Stimulated activated naive CD8-positive, alpha-beta T cell treated with anti-CD3 and anti-CD28 coated beads, Interleukin-15, Interleukin-2, amounts not matched to agents 100 ng/mL and 50 ng/mL, for 24 hours (primary cell): ENCODE results near the gene PLPP6.
"Not testable (repeated sequence)": the region's sequence is repeated elsewhere in the genome, so short reads cannot be mapped to it uniquely, and the experiment has no call there.

Experiments
- H3K27ac Mint-ChIP-seq: one replicate; pipeline ENCODE4 v1.8.0; 2021; ENCODE audit warnings: mild to moderate bottlenecking, mixed read lengths
- H3K27me3 Mint-ChIP-seq: one replicate; pipeline ENCODE4 v1.8.0; 2021; ENCODE audit warnings: mixed read lengths
- H3K36me3 Mint-ChIP-seq: one replicate; pipeline ENCODE4 v1.8.0; 2021; ENCODE audit warnings: low read depth, mixed read lengths
- H3K4me1 Mint-ChIP-seq: one replicate; pipeline ENCODE4 v1.8.0; 2021; ENCODE audit warnings: low read depth, mixed read lengths
- H3K4me3 Mint-ChIP-seq: one replicate; pipeline ENCODE4 v1.8.0; 2021; ENCODE audit warnings: mild to moderate bottlenecking, mixed read lengths
- H3K9me3 Mint-ChIP-seq: one replicate; pipeline ENCODE4 v1.8.0; 2021; ENCODE audit warnings: mixed read lengths

The PLPP6 gene

DNA sequence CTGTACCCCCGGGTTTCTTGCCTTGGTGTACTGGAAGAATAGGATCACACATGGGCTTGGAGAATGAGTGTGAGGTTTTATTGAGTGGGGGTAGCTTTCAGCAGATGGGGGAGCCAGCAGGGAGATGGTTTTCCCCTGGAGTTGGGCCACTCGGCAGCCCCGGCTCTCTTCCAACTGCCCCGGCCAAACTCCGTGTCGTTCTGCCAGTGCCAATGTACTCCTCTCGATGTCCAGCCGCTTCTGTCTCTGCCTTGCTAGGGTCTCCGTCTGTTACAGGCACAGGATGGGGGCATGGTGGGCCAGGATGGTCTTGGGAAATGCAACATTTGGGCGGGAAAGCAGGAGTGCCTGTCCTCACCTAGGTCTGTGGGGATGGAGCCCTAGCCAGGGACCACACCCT, 7.6 kb upstream of the PLPP6 start:
- H3K9me3 Mint-ChIP-seq = no peaks in the 10 kb centered on the region
- H3K36me3 Mint-ChIP-seq = no peaks in the 10 kb centered on the region
- peaks cover 1% of the 10 kb centered on the region for H3K27me3 Mint-ChIP-seq
- H3K4me3 Mint-ChIP-seq = no peak overlapping the region
- peaks cover 7% of the 10 kb centered on the region for H3K4me1 Mint-ChIP-seq
- H3K27ac Mint-ChIP-seq = no peak overlapping the region

DNA sequence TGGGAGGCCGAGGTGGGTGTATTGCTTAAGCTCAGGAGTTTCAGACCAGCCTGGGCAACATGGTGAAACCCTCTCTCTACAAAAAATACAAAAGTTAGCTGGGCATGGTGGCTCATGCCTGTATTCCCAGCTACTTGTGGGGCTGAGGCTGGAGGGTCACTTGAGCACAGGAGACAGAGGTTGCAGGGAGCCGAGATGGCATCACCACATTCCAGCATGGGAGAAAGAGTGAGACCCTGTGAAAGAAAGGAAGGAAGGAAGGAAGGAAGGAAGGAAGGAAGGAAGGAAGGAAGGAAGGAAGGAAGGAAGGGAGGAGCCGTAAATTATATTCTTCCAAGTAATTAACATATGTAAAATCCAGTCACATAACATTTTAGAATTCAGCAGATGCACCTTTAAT, 5.9 kb upstream of the PLPP6 start:
- H3K36me3 Mint-ChIP-seq, H3K9me3 Mint-ChIP-seq, H3K4me1 Mint-ChIP-seq, H3K27me3 Mint-ChIP-seq, H3K4me3 Mint-ChIP-seq: not testable (repeated sequence)
- H3K27ac Mint-ChIP-seq = peak overlapping the region; percentile 52

DNA sequence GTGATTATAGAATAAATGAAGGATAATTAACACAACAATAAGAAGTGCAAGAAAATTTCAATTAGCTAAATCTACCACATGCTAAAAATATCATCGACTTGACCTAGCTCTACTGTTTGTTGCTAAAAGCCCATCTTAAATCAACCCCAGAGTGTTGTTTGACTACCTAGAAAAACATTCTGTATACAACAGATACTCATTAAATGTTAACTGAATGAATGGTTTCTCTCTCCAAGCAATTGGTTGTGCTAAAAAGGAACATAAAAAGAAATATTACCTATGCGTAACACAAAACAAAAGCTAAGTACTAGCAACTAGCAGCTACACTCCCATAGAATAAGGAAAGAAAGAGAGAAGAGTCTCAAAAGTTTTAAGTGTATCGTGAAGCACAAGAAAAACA, 5.5 kb upstream of the PLPP6 start:
- peaks cover 11% of the 10 kb centered on the region for H3K4me1 Mint-ChIP-seq
- H3K27ac Mint-ChIP-seq = no peak overlapping the region
- H3K9me3 Mint-ChIP-seq = no peaks in the 10 kb centered on the region
- no peaks in the 10 kb centered on the region for H3K27me3 Mint-ChIP-seq
- H3K4me3 Mint-ChIP-seq = no peak overlapping the region
- no peaks in the 10 kb centered on the region for H3K36me3 Mint-ChIP-seq

DNA sequence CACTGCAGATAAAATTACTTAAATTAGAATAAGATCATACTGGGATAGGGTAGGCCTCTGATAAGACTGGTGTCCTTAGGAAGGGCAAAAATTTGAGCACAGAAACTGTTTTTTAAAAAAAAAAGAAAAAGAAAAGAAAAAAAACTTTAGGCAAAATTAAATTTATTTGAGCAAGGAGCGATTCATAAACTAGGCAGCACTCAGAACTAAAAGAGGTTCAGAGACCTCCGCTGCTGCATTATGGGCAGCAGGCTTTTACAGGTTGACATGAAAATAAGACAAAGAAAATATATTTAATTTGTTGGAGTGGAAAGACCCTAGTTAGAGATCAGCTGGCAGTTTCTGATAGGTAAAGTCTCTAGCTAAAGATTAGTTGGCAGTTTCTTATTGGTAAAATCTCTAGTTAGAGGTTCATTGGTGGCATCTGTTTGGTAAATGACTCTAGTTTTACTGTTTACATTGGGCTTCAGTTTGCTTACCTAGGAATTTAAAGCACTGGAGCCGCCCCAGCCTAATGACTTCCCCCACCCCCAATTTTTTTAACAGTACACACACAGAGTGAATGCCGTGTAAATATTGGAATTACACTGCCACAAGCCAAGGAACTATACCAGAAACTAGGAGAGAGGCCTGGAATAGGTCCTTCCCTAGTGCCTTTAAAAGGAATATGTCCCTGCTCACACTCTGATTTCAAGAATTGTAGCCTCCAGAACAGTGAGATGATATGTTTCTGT, 4.5 kb upstream of the PLPP6 start:
- H3K9me3 Mint-ChIP-seq = no peaks in the 10 kb centered on the region
- no peaks in the 10 kb centered on the region for H3K27me3 Mint-ChIP-seq
- peaks cover 17% of the 10 kb centered on the region for H3K4me1 Mint-ChIP-seq
- H3K4me3 Mint-ChIP-seq = no peak overlapping the region
- no peaks in the 10 kb centered on the region for H3K36me3 Mint-ChIP-seq
- no peak overlapping the region for H3K27ac Mint-ChIP-seq

DNA sequence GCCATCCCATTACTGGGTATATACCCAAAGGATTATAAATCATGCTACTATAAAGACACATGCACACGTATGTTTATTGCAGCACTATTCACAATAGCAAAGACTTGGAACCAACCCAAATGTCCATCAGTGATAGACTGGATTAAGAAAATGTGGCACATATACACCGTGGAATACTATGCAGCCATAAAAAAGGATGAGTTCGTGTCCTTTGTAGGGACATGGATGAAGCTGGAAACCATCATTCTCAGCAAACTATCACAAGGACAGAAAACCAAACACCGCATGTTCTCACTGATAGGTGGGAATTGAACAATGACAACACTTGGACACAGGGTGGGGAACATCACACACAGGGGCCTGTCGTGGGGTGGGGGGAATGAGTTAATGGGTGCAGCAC, 1.4 kb upstream of the PLPP6 start:
- H3K27ac Mint-ChIP-seq = not testable (repeated sequence)

DNA sequence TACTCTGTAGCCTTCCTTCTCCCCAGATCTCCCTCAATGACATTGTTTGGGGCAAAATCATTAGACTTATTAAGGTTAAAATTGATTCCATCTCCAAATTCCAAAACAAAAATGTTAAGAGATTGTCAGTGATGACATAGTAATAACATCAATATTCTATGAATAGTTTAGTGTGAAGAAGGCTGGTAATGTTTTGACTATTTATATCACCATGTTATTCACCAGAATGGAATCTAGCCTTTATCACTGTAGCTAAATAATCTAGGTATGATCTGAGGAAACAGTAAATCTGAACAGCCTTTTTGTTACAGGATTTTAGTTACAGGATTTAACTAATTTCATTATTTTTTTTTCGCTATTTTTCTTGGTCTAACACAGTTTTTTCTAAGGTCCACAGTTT, 929 bp upstream of the PLPP6 start:
- no peaks in the 10 kb centered on the region for H3K9me3 Mint-ChIP-seq
- H3K36me3 Mint-ChIP-seq = no peaks in the 10 kb centered on the region
- H3K4me1 Mint-ChIP-seq = peaks cover 44% of the 10 kb centered on the region
- H3K4me3 Mint-ChIP-seq = peak overlapping the region; percentile 91
- H3K27ac Mint-ChIP-seq = no peak overlapping the region
- no peaks in the 10 kb centered on the region for H3K27me3 Mint-ChIP-seq

More for the DNA sequence above, 1.4 kb upstream of the PLPP6 start:
- peaks cover 39% of the 10 kb centered on the region for H3K4me1 Mint-ChIP-seq
- H3K36me3 Mint-ChIP-seq, H3K4me3 Mint-ChIP-seq, H3K27me3 Mint-ChIP-seq, H3K9me3 Mint-ChIP-seq: not testable (repeated sequence)

DNA sequence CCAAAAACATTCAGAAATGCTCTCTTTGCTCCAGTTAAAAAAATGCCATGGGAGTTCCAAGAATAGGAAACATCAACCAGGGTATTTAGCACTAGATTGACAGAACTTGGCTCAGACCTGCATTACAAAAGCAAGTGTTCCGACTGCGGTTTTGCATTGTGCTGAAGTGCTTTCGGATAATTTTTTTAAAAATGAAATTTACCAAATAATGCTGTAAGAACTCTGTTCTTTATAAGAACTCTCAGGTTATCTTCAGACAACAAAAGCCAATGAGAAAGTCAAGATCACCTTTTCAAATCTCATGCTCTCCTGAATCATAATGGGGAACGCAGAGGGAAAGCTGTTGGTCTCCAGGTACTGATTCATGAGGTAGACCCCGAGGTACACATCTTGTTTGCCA, 483 bp upstream of the PLPP6 start:
- H3K4me3 Mint-ChIP-seq = peak overlapping the region; percentile 91
- H3K9me3 Mint-ChIP-seq = no peaks in the 10 kb centered on the region
- H3K27ac Mint-ChIP-seq = peak overlapping the region; percentile 86
- no peaks in the 10 kb centered on the region for H3K36me3 Mint-ChIP-seq
- H3K4me1 Mint-ChIP-seq = peaks cover 49% of the 10 kb centered on the region
- H3K27me3 Mint-ChIP-seq = no peaks in the 10 kb centered on the region

DNA sequence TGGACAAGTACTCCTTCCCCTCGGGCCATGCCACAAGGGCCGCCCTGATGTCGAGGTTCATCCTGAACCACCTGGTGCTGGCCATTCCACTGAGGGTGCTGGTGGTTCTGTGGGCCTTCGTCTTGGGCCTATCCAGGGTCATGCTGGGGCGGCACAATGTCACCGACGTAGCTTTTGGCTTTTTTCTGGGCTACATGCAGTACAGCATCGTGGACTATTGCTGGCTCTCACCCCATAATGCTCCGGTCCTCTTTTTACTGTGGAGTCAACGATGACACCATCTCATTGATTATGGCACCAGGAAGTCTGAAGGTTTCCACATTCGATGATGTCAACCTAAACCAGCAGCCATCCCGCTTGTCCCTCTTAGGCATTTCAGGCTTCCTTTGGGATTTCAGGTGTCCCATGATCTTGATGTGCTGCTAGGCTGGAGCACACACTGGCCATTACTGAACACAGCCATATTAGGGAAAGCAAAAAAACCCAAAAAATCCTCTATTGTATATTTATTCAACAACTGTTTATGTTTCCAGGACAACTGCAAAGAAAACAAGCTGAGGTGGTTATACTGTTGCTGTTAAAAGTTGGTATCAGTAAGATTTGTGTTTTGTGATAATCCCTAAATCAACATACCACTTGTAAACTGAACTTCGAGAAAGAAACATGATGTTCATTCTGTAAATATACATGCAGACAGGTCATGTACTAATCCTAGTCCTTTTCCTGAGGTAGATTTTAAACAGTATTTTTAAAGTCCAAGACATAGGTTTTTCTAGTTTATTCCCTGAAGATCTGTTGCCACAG, 1.1 kb downstream of the PLPP6 start:
- H3K4me3 Mint-ChIP-seq = peak overlapping the region; percentile 91
- no peaks in the 10 kb centered on the region for H3K36me3 Mint-ChIP-seq
- no peaks in the 10 kb centered on the region for H3K9me3 Mint-ChIP-seq
- no peaks in the 10 kb centered on the region for H3K27me3 Mint-ChIP-seq
- H3K27ac Mint-ChIP-seq = peak overlapping the region; percentile 69
- H3K4me1 Mint-ChIP-seq = peaks cover 63% of the 10 kb centered on the region

DNA sequence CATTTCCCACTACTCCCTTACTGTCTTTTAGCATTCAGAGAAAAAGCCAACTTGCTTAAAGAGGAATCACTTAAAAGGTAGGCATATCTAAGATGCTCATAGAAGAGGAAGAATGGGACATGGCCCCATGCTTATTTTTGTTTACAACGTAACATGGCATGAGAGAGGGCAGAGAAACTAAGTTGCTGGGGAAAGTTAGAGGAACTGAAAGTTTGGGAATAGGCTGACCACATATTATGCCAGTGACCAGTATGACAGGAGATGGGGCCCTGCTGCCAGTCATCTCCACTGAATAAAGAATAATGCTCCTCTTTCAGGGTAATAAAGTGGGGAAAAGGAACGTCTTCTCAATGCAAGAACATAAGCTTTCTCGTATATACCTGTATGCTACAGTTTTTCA, 1.9 kb downstream of the PLPP6 start:
- no peaks in the 10 kb centered on the region for H3K27me3 Mint-ChIP-seq
- no peaks in the 10 kb centered on the region for H3K9me3 Mint-ChIP-seq
- peaks cover 69% of the 10 kb centered on the region for H3K4me1 Mint-ChIP-seq
- H3K36me3 Mint-ChIP-seq = no peaks in the 10 kb centered on the region
- H3K27ac Mint-ChIP-seq = no peak overlapping the region
- H3K4me3 Mint-ChIP-seq = peak overlapping the region; percentile 91

DNA sequence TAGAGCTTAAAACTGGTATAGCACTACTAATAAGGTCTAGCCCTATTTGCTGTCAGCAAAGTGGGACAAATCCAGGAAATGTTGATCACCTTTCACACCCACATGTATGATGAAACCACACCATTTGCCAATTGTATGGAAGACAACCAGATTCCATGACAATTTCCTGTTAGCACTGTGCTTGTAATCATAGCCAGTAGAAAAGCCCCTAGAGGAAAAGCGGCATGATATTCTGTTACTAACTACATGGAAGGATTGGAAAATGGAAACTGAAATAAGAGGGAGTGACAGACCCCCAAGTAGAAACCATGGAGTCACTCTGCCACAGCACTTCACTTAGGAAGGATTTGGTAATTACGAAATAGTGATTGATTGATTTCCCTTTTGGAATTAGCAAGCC, 3.3 kb downstream of the PLPP6 start:
- no peak overlapping the region for H3K27ac Mint-ChIP-seq

DNA sequence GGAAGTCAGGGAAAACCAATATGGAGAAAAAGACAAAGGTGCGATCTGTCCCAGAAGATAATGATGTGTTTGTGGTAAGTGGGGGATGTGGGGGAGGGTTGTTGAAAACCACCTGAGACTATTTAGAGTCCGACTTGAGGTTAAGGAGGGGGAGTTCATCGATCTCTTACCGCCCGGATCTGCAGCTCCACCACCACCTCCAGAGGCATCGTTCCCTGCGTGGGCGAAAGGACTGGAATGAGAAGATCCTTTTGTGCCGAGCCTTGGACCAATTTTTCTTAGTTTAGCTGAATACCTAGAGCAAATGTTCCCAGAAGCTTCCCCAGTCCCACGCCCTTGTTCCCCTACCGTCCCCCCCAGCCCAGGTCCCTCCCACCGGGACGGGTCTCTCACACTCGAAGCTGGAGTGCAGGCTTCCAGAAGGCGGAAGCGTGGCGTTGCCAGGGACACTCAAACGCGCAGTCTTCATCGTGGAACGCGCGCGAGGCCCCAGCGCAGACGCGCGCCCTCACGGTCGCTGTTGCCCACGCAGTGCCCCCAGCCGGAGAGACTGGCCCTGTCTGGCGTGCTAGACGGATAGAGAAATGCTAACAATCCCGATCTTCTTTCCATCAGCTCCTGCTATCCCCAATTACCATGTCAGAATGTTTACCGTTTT, 4.1 kb downstream of the PLPP6 start, which contains the start of gene SPATA6L:
SPATA6L (minus strand) TSS at position 439 of the 658 bp plus-strand sequence; CDS start at position 209, 230 bp downstream.
- Mint-ChIP-seq H3K4me3 (peak within 1 kb of the TSS; percentile 80), H3K4me1 (peaks cover 79% of the 10 kb centered on the region), H3K27me3 (no peaks in the 10 kb centered on the region), H3K36me3 (no peaks in the 10 kb centered on the region), H3K27ac (peak within 1 kb of the TSS; percentile 74), H3K9me3 (no peaks in the 10 kb centered on the region)

More for the DNA sequence above, 3.3 kb downstream of the PLPP6 start:
- Mint-ChIP-seq H3K4me1 (peaks cover 71% of the 10 kb centered on the region), H3K27me3 (no peaks in the 10 kb centered on the region), H3K4me3 (peak overlapping the region; percentile 80), H3K9me3 (no peaks in the 10 kb centered on the region), H3K36me3 (no peaks in the 10 kb centered on the region)

DNA sequence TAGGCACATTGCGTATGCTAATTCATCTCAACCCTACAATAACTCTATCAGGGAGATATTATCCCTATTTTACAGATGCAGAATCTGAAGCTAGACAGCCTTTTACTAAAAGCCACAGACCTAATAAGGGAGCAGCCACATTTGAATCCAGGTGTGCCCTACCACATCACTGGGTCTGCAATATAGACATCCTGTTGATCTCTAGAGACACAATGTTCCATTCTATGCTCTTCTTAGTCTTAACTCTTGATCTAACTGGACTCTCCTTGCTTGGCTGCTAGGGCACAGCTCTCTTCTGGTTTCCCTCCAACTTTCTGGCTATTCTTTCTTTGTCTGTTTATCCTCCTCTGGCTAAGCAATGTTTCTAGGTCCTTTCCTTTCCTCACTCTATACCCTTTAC, 5.6 kb downstream of the PLPP6 start:
- Mint-ChIP-seq H3K4me3 (no peak overlapping the region), H3K4me1 (peaks cover 71% of the 10 kb centered on the region), H3K27ac (no peak overlapping the region), H3K36me3 (no peaks in the 10 kb centered on the region), H3K9me3 (no peaks in the 10 kb centered on the region), H3K27me3 (no peaks in the 10 kb centered on the region)

DNA sequence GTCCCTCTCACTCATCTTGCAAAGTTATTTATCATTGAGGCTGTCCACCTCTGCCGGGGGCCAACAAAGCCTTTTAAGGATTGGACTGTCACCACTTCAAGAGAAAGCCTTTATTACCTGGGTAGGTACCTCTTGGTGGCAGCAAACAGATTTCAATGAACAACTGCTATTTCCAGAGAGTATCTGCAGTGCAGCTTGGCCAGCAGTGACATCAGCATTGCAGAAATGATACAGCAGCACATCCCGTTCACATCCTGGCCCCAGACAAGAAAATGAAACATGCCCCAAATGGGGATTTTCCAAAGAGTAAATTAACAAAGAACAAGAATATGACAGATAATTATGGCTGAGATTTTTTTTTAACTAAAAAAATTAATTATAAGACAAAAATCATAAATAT, 6.5 kb downstream of the PLPP6 start:
- Mint-ChIP-seq H3K4me3 (no peak overlapping the region), H3K9me3 (no peaks in the 10 kb centered on the region), H3K4me1 (peaks cover 62% of the 10 kb centered on the region), H3K27ac (no peak overlapping the region), H3K27me3 (no peaks in the 10 kb centered on the region), H3K36me3 (no peaks in the 10 kb centered on the region)

DNA sequence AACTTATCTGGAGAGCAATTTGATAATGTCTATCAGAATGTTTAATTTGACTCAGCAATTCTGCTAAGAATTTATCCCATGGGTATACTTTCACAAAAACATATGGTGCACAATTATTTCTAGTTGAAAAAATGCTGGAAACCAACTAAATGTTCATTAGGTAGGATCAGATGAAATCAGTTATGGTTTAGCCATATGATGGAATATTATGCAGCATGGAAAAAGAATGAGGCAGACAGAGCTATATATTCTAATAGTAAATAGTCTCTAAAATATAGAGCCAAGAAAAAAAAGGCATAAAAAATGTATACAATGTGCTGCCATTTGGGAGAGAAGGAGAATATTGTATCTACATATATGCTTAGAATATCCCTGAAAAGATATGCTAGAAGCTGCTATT, 7.8 kb downstream of the PLPP6 start:
- peaks cover 49% of the 10 kb centered on the region for H3K4me1 Mint-ChIP-seq
- H3K9me3 Mint-ChIP-seq = no peaks in the 10 kb centered on the region
- H3K36me3 Mint-ChIP-seq = no peaks in the 10 kb centered on the region
- H3K4me3 Mint-ChIP-seq = no peak overlapping the region
- no peaks in the 10 kb centered on the region for H3K27me3 Mint-ChIP-seq
- H3K27ac Mint-ChIP-seq = no peak overlapping the region

DNA sequence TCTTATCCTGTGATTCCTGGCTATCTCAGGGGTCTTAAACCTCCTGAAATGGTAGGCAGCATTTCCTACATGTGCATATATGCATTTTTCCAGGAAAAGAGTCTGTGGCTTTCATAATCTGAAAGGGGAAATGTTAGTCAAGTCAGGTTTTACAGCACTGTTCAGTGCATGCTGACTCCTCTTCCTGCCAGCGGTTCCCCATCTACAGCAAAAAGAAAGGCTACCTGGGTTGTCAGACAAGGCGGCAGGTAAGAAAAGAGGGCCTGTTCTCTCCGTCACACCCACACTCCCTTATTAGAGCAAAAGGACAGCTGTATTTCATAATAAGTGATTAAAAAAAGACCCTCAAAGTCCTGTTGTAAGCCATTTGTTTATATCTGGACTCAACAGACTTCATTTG, 8.5 kb downstream of the PLPP6 start:
- no peaks in the 10 kb centered on the region for H3K9me3 Mint-ChIP-seq
- H3K4me3 Mint-ChIP-seq = no peak overlapping the region
- peaks cover 42% of the 10 kb centered on the region for H3K4me1 Mint-ChIP-seq
- H3K27me3 Mint-ChIP-seq = no peaks in the 10 kb centered on the region
- H3K36me3 Mint-ChIP-seq = no peaks in the 10 kb centered on the region
- H3K27ac Mint-ChIP-seq = peak overlapping the region; percentile 12
